Uterus (tissue), 2 donors: ENCODE measurements around the gene PLPP7.

Source experiments
- POLR2A ChIP-seq, 2 donors: fragments of 450-650 bp; IDR thresholded peaks; one replicate each; pipeline ENCODE4 v1.6.1; 2016; ENCODE audit warnings: antibody characterized with exemption in 2 of 2, mild to moderate bottlenecking in 1 of 2, moderate library complexity in 1 of 2
- TF ChIP-seq, protein P1 (sequence below), 4 experiments: fragments of 200-600 bp in 2 of 4; fragments of 450-650 bp in 2 of 4; sonication (generic) in 2 of 4; IDR thresholded peaks; one replicate each; pipeline ENCODE4 v1.5.1; 2016 to 2019; ENCODE audit warnings: antibody characterized with exemption in 4 of 4, mild to moderate bottlenecking in 2 of 4, moderate library complexity in 1 of 4

DNA sequence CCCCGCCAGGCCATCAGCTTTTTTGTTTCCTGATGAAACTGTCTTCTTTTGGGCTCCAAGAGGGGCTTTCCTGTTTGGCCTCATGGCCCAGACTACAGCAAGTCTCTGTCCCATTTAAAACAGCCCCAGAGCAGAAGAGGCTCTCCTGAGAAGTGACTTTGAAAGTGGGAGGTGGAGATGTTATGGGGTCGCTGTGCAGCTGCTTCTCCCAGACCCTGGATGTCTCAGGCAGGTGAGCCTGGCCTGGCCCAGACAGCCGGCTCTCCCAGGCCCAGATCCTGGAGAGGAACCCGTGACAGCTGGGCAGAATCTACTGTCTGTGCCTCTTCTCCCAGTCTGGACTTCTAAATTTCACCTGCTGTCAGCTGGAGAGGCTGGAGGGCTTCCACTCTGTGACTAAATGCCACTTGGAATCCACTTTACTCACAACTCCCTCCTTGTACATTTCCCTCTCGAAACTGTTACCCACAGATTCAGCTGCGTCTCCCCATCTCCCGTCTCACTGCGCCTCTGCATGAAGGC is 33.8 kb upstream of the PLPP7 start:
- TF ChIP-seq, protein P1, sequence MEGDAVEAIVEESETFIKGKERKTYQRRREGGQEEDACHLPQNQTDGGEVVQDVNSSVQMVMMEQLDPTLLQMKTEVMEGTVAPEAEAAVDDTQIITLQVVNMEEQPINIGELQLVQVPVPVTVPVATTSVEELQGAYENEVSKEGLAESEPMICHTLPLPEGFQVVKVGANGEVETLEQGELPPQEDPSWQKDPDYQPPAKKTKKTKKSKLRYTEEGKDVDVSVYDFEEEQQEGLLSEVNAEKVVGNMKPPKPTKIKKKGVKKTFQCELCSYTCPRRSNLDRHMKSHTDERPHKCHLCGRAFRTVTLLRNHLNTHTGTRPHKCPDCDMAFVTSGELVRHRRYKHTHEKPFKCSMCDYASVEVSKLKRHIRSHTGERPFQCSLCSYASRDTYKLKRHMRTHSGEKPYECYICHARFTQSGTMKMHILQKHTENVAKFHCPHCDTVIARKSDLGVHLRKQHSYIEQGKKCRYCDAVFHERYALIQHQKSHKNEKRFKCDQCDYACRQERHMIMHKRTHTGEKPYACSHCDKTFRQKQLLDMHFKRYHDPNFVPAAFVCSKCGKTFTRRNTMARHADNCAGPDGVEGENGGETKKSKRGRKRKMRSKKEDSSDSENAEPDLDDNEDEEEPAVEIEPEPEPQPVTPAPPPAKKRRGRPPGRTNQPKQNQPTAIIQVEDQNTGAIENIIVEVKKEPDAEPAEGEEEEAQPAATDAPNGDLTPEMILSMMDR (IDR thresholded peaks at IDR 0.05), result no peak
- no peak for TF ChIP-seq POLR2A (IDR thresholded peaks at IDR 0.05)
